CD4-positive, alpha-beta T cell treated with Interleukin-17A for 1 hour (primary cell): Measurements from ENCODE around the gene YTHDC2.

ENCODE experiments used
- DNase-seq: peaks from one replicate; pipeline ENCODE4 v3.0.0-alpha.2; 2020

Gene YTHDC2

GRCh38 chr5:113606298-113607134 lies 93.0 kb downstream of the YTHDC2 start:
- DNase-seq, result peak; percentile 65

- DNase-seq, result no peak
Observed at GRCh38 chr5:113607361-113607760, 93.9 kb downstream of the YTHDC2 start.

- no peak for DNase-seq
Observed at GRCh38 chr5:113608113-113608596, 94.7 kb downstream of the YTHDC2 start.

GRCh38 chr5:113612060-113612496 lies 98.6 kb downstream of the YTHDC2 start:
- DNase-seq, result peak; percentile 53

- no peak for DNase-seq
Observed at GRCh38 chr5:113614191-113614590, 100.7 kb downstream of the YTHDC2 start.

GRCh38 chr5:113615708-113616107 lies 102.2 kb downstream of the YTHDC2 start:
- no peak for DNase-seq

GRCh38 chr5:113617191-113617796 lies 103.8 kb downstream of the YTHDC2 start:
- no peak for DNase-seq

- no peak for DNase-seq
Observed at GRCh38 chr5:113632996-113633395, 119.5 kb downstream of the YTHDC2 start.

- no peak for DNase-seq
Observed at GRCh38 chr5:113634957-113635356, 121.5 kb downstream of the YTHDC2 start.

- no peak for DNase-seq
Observed at GRCh38 chr5:113641715-113642114, 128.2 kb downstream of the YTHDC2 start.
